KOPT-K1 (cell line): Measurements from ENCODE around the gene TTC27.

Experiments used
- H3K27ac ChIP-seq: fragments of 200-600 bp; sonication (generic); 2 replicates; pipeline ENCODE4 v1.5.1; 2016; ENCODE audit warnings: antibody characterized with exemption, mild to moderate bottlenecking, low read depth, low read length; ENCODE audit not compliant: poor library complexity, severe bottlenecking
- H3K36me3 ChIP-seq: fragments of 200-600 bp; sonication (generic); 2 replicates; pipeline ENCODE4 v1.5.1; 2017; ENCODE audit warnings: antibody characterized with exemption, mild to moderate bottlenecking, low read length, moderate library complexity; ENCODE audit not compliant: insufficient read depth
- H3K9me3 ChIP-seq: fragments of 200-600 bp; sonication (generic); 2 replicates; pipeline ENCODE4 v1.5.1; 2017; ENCODE audit warnings: antibody characterized with exemption, low read length, mild to moderate bottlenecking; ENCODE audit not compliant: insufficient read depth, poor library complexity, severe bottlenecking

The TTC27 gene

DNA sequence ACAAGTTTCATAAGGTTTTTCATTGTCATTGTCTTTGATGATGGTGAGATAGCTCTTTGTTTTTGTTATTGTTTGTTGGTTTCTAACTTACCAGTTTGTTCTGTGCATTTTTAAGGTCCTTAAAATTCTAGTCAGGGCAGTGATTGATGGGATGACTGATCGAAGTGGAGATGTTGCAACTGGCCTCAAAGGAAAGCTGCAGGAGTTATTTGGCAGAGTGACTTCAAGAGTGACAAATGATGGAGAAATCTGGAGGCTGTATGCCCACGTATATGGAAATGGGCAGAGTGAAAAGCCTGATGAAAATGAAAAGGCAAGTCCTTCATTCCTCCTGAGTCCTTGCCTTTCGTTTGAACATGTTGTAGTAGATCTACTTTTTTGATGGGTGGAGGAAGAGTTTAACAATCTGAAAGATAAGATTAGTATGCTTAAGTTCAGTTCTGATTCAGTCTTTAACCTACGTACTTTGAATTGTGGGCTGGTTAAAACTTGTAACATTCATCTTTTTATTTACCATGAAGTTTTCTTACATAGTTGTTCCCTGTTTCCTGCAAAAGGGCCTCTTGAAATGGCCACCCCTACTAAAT lies 183.2 kb downstream of the TTC27 start:
- Histone ChIP-seq H3K27ac (no peak overlapping the region), H3K36me3 (0 out of 2 replicates have a peak, but pooled peaks cover 3% of the 10 kb centered on the region), H3K9me3 (no peaks in the 10 kb centered on the region)

DNA sequence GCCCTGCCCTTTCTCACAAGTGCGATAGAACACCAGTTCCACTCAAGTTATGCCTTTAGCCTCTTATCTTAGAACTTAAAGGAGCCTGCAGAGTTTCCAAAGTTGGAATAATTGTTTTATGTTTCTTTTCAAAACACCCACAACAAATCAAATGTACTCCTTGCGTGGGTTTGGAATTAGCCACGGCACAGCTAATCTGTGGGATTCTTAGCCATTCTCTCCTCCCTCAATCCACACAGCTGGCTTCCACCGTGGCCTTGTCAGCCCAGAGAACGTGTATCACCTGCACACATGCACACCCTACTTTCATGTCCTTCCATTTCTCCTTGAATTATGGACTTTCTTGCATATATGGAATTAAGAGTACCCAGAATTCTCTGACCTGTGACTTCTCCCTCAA lies 183.8 kb downstream of the TTC27 start:
- H3K36me3 ChIP-seq = 0 out of 2 replicates have a peak, but pooled peaks cover 3% of the 10 kb centered on the region
- H3K27ac ChIP-seq = no peak overlapping the region
- H3K9me3 ChIP-seq = no peaks in the 10 kb centered on the region

DNA sequence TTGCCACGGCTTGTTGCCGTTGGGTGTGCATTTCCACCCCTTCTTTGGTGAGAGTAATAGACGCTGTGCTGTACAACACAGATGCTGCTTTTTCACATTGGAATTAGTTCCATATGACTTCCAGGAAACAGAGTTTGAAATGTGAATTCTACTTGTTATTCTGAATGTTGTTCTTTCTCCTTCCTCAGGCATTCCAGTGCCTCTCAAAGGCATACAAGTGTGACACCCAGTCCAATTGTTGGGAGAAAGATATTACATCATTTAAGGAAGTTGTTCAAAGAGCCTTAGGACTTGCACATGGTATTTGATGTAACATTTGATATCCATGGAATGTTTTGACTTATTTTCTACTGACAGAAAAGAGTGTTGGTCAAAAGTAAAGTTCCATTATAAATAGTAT lies 184.5 kb downstream of the TTC27 start:
- H3K36me3 ChIP-seq = 0 out of 2 replicates have a peak, but pooled peaks cover 3% of the 10 kb centered on the region
- H3K27ac ChIP-seq = no peak overlapping the region
- no peaks in the 10 kb centered on the region for H3K9me3 ChIP-seq

DNA sequence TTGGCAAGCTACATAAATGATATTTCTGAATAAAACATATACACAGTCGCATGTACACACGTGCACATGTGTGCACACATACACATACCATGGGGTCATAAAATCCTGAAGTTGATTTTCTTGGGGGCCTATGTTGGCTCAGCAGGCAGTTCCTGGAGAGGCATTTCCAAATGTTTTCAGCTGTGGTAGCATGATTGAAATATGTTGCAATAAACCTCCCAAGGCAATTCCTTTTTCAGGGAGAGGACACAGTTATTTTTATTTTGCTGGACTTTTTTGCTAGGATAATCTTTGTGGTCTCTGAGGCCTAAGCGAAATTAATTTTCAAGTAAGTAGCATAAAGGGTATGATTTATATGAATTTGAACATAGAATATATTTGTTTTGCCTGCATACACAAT lies 192.2 kb downstream of the TTC27 start:
- Histone ChIP-seq H3K36me3 (peaks cover 4% of the 10 kb centered on the region; the same call in 1 of the 2 replicates), H3K9me3 (no peaks in the 10 kb centered on the region), H3K27ac (no peak overlapping the region)

DNA sequence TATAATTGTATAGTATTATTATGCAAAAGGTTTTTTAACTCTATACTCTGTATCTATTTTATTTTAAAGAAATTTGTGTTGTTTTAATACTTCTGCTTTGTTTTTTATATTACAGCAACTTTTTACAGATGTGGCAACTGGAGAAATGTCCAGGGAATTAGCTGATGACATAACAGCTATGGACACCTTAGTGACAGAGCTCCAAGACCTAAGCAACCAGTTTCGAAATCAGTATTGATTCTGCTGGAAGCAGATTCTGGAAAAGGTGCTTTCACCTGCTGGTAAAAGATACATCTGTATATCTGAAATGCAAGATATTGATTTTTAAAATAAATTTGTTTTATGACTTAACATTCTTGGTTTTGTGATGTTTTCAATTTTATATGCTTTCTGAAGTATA lies 192.9 kb downstream of the TTC27 start:
- Histone ChIP-seq H3K9me3 (no peaks in the 10 kb centered on the region), H3K36me3 (peaks cover 4% of the 10 kb centered on the region; the same call in 1 of the 2 replicates), H3K27ac (no peak overlapping the region)

DNA sequence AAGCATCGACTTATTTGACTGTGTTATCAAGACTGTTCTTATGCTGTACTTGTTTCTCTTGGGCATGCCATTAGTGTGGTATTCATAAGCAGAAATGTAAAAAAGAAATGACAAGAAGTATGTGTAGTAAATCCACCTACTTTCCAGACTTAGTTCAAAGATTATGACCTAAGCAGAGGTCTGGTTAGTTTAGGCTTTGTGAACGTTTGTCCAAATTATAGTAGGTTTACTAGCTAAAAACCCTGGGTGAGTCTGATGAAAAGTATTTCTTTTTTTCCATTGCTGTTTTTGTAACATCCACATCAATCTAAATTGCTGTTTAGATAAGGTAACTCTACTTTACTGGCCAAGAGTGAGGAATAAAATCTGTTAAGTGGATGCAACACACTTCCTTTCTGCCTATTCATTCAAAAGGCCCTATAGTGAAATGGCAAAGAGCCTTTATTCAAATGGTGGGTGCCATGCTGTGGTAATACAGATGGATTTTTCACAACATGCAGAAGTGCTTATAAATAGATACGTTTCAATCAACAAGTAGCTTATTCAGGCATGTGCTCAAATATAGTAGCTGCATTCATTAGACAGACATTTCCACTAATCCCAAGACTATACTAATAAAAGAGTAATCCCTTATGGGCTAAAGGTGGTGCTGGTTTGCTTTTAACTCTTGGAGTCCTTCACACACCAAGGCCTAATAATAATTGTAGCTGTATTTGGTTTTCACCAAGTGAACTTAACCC lies 196.4 kb downstream of the TTC27 start:
- H3K27ac ChIP-seq = no peak overlapping the region

DNA sequence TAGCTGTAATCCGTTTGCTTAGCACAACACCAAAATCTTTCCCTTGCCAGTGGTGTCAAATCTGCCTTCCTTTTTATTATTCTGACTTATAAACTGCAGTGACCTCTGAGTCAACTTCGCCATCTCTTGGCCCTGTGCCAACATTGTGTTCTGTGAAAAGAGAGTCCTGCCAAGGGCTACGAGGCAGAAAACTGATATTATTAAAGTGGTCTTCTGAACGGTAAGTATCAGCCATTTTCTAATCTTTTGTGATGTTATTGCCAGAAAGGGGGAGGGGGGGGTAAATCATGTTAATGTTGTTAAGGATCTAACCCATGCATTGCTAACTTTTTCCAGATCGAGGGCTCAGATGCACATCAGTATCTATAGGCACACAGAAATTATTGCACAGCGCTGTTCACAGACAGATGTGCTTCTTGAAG lies 197.5 kb downstream of the TTC27 start:
- no peaks in the 10 kb centered on the region for H3K36me3 ChIP-seq
- H3K9me3 ChIP-seq = peaks cover 4% of the 10 kb centered on the region
- H3K27ac ChIP-seq = no peak overlapping the region

More for the DNA sequence above, 196.4 kb downstream of the TTC27 start:
- H3K9me3 ChIP-seq = peaks cover 4% of the 10 kb centered on the region
- H3K36me3 ChIP-seq = peaks cover 4% of the 10 kb centered on the region; the same call in 1 of the 2 replicates

DNA sequence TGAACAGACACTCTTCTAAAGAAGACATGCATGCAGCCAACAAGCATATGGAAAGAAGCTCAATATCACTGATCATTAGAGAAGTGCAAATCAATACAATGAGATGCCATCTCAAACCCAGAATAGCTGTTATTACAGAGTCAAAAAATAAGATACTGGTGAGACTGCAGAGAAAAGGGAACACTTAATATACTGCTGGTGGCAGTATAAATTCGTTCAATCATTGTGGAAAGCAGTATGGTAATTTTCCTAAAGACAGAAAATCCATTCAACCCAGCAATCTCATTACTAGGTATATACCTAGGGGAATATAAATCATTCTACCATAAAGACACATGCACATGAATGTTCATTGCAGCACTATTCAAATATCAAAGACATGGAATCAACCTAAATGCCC lies 202.3 kb downstream of the TTC27 start:
- no peaks in the 10 kb centered on the region for H3K36me3 ChIP-seq
- no peak overlapping the region for H3K27ac ChIP-seq
- H3K9me3 ChIP-seq = peaks cover 4% of the 10 kb centered on the region

DNA sequence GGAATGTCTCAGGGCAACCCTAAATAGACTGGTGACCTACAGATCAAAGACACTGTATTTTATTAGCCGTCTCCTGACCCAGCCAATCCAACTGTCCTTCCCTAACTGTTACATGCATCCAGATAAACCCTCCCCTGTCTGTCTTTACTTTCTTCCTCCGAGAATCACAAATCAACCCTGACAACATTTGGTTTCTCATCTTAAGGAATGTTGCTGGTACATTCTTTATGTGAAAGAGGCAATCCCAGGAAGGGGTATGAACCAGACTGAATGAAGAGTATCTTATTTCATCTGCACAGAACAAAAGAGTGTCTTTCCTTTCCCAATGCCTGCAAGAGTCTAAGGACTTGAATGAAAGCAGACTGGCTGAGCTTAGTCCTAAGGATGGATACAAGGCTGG lies 205.0 kb downstream of the TTC27 start:
- no peak overlapping the region for H3K27ac ChIP-seq
- no peaks in the 10 kb centered on the region for H3K36me3 ChIP-seq
- peaks cover 4% of the 10 kb centered on the region for H3K9me3 ChIP-seq

DNA sequence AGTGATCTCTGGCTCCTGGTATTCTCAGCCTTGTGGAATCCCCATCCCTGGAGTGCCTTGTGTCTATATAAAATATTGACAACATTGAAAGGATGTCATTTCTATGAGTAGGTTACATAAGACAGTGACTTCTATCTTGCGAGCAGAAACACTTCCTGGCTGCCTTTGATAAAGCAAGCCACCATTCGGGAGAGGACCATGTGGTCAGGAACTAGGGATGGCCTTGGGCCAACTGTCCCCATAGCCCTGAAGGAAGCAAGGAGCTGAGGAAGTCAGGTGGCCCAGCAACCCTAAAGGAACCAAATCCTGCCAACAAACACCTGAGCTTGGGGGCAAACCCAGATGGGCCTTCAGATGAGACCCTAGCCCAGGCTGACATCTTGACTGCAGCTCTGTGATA lies 205.9 kb downstream of the TTC27 start:
- Histone ChIP-seq H3K9me3 (no peaks in the 10 kb centered on the region), H3K27ac (no peak overlapping the region), H3K36me3 (no peaks in the 10 kb centered on the region)

DNA sequence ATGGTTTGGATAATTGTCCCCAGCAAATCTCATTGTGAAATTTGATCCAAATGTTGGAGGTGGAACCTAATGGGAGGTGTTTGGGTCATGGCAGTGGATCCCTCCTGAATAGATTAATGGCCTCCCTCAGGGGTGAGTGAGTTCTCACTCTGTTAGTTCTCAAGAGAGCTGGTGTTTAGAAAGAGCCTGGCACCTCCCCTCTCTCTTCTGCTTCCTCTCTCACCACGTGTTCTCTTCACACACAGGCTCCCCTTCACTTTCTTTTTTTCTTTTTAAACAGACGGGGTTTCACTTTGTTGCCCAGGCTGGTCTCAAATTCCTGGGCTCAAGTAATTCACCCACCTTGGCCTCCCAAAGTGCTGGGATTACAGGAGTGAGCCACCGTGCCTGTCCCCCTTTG lies 207.3 kb downstream of the TTC27 start:
- no peaks in the 10 kb centered on the region for H3K9me3 ChIP-seq
- H3K36me3 ChIP-seq = no peaks in the 10 kb centered on the region
- H3K27ac ChIP-seq = no peak overlapping the region

DNA sequence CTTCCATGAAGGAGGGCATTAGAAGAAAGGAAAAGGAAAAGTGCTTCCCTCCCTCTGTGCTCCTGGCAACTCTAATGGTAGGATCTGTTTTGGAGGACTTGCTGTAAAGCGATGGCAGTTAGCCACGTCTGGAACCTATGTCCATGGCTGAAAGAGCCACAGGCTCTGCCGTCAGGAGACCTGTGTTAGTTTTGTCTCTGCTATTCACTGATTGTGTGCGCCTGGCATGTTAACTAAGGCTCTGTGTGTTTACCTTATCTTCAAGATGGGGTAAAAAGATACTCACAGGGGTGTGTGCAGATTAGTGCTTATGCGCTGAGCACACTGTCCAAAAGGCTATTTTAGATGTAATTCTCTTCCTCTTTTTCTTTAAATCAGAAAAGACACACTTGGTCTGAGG lies 209.1 kb downstream of the TTC27 start:
- Histone ChIP-seq H3K9me3 (no peaks in the 10 kb centered on the region), H3K27ac (no peak overlapping the region), H3K36me3 (no peaks in the 10 kb centered on the region)

DNA sequence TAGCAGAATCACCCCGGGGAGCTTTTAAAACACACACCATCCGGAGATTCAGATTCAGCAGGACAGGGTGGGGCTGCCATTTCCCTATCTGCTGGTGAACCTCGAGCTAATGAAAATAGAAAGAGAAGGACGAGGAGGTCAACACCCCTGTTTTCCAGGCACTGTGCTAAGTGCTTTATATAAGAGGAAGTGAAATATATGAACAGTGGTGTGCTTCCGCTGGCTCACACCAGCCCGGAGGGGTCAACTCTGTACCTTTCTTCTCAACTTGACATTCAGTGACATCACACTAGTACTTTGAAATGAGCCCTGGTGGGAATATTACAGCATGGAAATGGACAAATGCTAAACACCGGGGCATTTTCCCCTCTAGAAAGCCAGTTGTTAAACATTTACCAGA lies 210.6 kb downstream of the TTC27 start:
- H3K36me3 ChIP-seq = no peaks in the 10 kb centered on the region
- H3K9me3 ChIP-seq = no peaks in the 10 kb centered on the region
- H3K27ac ChIP-seq = no peak overlapping the region

DNA sequence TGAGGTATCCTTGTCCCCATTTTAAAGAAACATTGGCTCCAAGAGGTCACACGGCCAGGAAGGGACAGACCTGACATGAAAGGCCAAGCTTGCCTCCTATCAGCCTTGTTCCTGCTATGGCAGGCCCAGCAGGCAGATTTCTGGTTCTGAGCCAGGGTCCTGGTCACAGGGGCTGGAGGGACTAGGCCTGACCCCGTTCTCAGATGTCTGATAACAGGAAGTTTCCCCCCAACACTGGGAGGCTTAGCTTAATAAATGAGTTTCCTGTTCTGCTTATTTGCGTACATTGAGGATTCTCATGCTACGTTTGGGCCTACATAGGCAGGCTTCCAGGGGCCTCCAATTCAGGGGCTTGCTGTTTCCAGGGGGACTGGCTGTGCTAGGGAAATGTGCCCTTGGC lies 211.1 kb downstream of the TTC27 start:
- H3K36me3 ChIP-seq = no peaks in the 10 kb centered on the region
- H3K27ac ChIP-seq = no peak overlapping the region

DNA sequence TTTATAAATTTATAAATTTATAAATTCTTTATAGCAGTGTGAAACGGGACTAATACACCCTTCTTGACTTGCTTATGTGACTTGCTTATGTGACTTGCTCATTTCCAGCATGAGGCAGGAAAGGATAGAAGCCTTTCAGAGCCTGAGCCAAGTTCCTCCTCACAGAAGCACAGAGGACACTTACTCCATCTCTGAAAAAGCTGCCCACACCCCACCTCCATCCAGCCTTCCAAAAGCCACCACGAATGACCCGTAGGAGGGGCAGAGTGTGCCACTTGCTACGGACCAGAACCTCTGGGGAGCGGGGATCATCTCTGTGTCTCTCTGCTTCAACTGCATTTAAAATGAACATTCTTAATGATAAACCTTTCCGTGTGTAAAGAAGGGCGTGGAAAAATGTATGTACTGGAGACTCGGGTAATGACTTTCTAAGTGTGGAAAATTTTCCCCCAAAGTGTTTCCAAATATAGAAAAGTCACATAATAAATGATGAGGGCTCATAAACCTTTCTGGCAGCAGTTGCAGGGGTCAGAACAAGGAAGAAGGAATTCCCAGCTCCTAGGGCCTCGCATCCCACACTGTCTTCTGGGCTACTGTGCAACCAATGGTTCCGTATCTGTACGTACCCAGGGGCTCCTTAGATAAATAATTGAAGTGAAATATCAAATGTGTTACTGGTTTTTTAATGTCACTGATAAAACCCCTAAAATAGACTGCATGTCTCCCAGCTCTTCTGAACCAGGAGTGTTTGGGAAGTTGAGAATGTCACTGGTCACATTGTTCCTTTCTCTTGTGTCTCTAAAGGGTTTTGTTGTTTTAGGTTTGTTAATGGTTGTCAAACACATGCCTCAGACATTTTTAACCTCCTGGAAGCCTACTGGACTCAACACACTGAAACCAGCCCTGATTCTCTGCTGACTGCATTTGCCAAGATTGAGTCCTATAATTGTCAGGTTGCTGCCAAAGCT lies 214.4 kb downstream of the TTC27 start:
- H3K36me3 ChIP-seq = no peaks in the 10 kb centered on the region
- peaks cover 15% of the 10 kb centered on the region for H3K9me3 ChIP-seq
- no peak overlapping the region for H3K27ac ChIP-seq

More for the DNA sequence above, 211.1 kb downstream of the TTC27 start:
- no peaks in the 10 kb centered on the region for H3K9me3 ChIP-seq
